Fibroblast of the aortic adventitia (primary cell): ENCODE data around the gene TOM1L2. TPM values are rescaled to one million over a fixed set of nuclear protein-coding genes. Genes with fewer than 3 reads are reported as not detected.
A peak's percentile ranks its signal among the peaks of the same experiment; 100 is the strongest.

ENCODE experiments used
- DNase-seq: peaks from one replicate; pipeline ENCODE4 v3.0.0-alpha.2; 2010; ENCODE audit warnings: low read depth
- H3K4me3 ChIP-seq: 2 replicates; pipeline ENCODE4 v1.5.1; 2011; ENCODE audit warnings: low read depth, mild to moderate bottlenecking, control low read depth, low read length, moderate library complexity
- total RNA-seq: library from RNA; depleted of rRNA; stranded (reverse); fragments of >200 nt; gene quantifications from 2 replicates; pipeline ENCODE4 v1.2.3, GENCODE V29; 2012; ENCODE audit warnings: low replicate concordance
- TF ChIP-seq, protein P1 (sequence below): IDR thresholded peaks from 2 replicates; pipeline ENCODE4 v1.5.1; 2011; ENCODE audit warnings: mild to moderate bottlenecking, low read length, control low read depth, inconsistent platforms; ENCODE audit not compliant: insufficient read depth

Gene TOM1L2
- total RNA-seq, 1 donor: 40.3 TPM

- H3K4me3 ChIP-seq: no peak overlapping the region
- TF ChIP-seq, protein P1, sequence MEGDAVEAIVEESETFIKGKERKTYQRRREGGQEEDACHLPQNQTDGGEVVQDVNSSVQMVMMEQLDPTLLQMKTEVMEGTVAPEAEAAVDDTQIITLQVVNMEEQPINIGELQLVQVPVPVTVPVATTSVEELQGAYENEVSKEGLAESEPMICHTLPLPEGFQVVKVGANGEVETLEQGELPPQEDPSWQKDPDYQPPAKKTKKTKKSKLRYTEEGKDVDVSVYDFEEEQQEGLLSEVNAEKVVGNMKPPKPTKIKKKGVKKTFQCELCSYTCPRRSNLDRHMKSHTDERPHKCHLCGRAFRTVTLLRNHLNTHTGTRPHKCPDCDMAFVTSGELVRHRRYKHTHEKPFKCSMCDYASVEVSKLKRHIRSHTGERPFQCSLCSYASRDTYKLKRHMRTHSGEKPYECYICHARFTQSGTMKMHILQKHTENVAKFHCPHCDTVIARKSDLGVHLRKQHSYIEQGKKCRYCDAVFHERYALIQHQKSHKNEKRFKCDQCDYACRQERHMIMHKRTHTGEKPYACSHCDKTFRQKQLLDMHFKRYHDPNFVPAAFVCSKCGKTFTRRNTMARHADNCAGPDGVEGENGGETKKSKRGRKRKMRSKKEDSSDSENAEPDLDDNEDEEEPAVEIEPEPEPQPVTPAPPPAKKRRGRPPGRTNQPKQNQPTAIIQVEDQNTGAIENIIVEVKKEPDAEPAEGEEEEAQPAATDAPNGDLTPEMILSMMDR: no peak
- DNase-seq: no peak
Measured at GRCh38 chr17:17815436-17816200, 156.6 kb downstream of the TOM1L2 start.

GRCh38 chr17:17815062-17815406 is 157.2 kb downstream of the TOM1L2 start:
- DNase-seq: no peak
- H3K4me3 ChIP-seq: no peak overlapping the region
- TF ChIP-seq, protein P1: no peak

DNA sequence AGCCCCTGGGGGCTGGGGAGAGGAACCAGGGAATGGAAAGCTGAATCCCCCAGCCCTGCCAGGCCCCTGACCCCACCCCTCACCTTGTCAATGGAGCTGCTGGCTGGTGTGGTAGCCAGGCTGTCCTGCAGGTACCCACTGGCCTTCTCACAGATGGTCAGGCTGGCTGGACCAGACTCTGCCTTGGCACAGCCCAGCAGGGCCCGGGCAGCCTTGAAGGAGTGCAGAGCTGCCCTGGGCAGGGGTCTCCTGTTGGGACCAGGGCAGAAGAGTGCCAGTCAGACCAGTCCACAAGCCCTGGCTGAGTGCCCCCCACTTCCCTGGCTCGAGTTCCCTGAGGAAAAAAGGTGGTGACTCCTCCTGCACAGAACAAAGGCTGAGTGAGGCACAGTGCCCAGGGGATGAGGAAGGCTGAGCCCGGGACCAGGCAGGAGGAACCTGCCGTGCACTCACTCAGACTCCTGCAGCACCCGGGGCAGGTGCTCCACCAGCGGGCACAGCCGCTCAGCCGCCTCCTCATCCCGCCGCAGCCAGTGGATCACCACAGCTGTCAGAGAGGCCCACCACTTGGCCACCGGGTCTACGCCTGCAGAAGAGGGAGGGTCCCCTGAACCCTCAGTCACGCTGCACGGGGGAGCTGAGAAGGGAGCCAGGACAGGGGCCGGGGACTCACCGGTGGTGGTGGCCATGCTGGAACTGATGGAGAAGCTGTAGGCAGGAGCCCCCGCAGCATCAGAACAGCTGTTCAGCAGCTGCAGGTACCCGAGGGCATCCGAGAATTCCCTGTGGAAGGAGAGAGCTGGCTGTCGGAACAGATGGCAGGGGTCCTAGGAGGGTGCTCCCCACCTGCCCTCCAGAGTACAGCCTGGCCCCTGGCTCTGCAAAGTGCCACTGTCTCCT is 157.8 kb downstream of the TOM1L2 start:
- TF ChIP-seq, protein P1: no peak
- no peak overlapping the region for H3K4me3 ChIP-seq

DNA sequence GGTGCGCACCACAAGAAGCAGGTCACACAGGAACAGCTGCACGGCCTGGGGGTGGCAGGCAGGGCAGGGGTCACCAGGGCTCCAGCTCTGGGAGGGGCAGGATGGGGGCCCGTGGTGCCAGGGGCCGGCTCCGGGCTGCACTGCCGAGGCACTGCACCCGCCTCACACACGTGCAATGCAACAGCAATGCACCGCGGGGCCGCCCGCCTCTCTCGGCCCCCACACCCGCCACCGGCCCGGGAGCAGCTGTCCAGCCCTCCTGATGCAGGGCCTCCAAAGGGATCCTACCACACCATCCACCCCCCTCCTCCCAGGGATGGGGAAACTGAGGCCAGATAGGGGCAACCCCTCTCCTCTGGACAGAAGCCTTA is 158.5 kb downstream of the TOM1L2 start:
- no peak overlapping the region for H3K4me3 ChIP-seq
- TF ChIP-seq, protein P1: no peak
- no peak for DNase-seq

More for the DNA sequence above, 157.8 kb downstream of the TOM1L2 start:
- no peak for DNase-seq

GRCh38 chr17:17813055-17813724 is 159.0 kb downstream of the TOM1L2 start:
- no peak overlapping the region for H3K4me3 ChIP-seq
- DNase-seq: no peak
- TF ChIP-seq, protein P1: no peak

- peak; percentile 61 for DNase-seq
- no peak overlapping the region for H3K4me3 ChIP-seq
- TF ChIP-seq, protein P1: peak; percentile 98
Measured at GRCh38 chr17:17812211-17813054, 159.8 kb downstream of the TOM1L2 start.
